Spleen (tissue), 7 donors: ENCODE measurements around the gene CHSY3.
A peak's percentile ranks its signal among the peaks of the same experiment; 100 is the strongest.

ENCODE experiments used
- CTCF ChIP-seq, 11 experiments: fragments of 200-600 bp in 7 of 11; fragments of 450-650 bp in 4 of 11; sonication (generic) in 4 of 11; IDR thresholded peaks in 8 of 11; conservative IDR thresholded peaks in 3 of 11; 1 replicate in 7 of 11; 2 replicates in 4 of 11; pipeline versions ENCODE4 v1.4.0 to v1.8.0; 2016 to 2021; ENCODE audit warnings: antibody characterized with exemption in 11 of 11, inconsistent platforms in 4 of 11, mild to moderate bottlenecking in 1 of 11
- POLR2A ChIP-seq, 3 donors: fragments of 450-650 bp; IDR thresholded peaks; one replicate each; pipeline ENCODE4 v1.5.1; 2017; ENCODE audit warnings: antibody characterized with exemption in 3 of 3, mild to moderate bottlenecking in 1 of 3
- donor health status: DM: no; HTN: no; CAD: no; lungs with moderate emphysema.
- donor health status: DM: no; HTN: no; CAD: no.
- donor health status: DM: no; HTN: no; CAD: no.

DNA sequence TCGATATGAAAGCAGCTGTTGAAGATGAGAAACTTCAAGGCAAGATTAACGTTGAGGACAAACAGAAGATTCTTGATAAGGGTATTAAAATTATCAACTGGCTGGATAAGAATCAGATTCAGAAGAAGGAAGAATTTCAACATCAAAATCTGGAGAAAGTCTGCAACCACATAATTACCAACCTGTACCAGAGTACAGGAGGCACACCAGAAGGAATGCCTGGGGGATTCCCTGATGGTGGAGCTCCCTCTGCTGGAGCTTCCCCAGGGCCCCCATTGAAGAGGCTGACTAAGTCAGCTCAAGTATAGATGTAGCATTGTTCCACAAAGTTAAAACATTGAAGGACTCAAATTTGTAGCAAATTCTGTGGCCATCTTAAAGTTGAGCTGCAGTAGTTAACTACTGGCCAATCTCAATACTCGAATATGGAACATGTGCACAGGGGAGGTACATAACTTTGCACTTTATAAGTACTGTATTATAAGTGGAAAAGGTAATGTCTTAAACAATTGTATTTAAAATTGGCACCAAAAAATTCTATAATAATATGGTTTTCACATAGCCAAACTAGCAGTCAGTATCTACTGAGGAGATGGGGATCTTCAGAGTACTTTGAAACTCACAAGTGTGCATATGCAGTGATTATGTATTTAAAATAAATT is 237.5 kb downstream of the CHSY3 start:
- TF ChIP-seq CTCF (IDR thresholded peaks at IDR 0.05 in 8 of 11, conservative IDR thresholded peaks at IDR 0.05 in 3 of 11) (peak in 6 of 11 experiments; percentile 12 to 52 (median 38)), POLR2A (IDR thresholded peaks at IDR 0.05) (no peak)
